Activated CD8-positive, alpha-beta memory T cell treated with anti-CD3 and anti-CD28 coated beads for 24 hours (primary cell): ENCODE measurements around the gene ADRA2B.

Source experiments
- DNase-seq: peaks from one replicate; pipeline ENCODE4 v3.0.0-alpha.2; 2020

The ADRA2B gene

GRCh38 chr2:96103187-96103601 lies 13.2 kb downstream of the ADRA2B start:
- peak; percentile 44 for DNase-seq

GRCh38 chr2:96102596-96103186 lies 13.7 kb downstream of the ADRA2B start:
- peak; percentile 42 for DNase-seq

GRCh38 chr2:96100893-96101304 lies 15.5 kb downstream of the ADRA2B start:
- DNase-seq = peak; percentile 38

GRCh38 chr2:96099861-96100798 lies 16.2 kb downstream of the ADRA2B start:
- DNase-seq = peak; percentile 52

GRCh38 chr2:96098900-96099590 lies 17.3 kb downstream of the ADRA2B start:
- DNase-seq = peak; percentile 51

GRCh38 chr2:96097951-96098823 lies 18.2 kb downstream of the ADRA2B start:
- peak; percentile 44 for DNase-seq

- DNase-seq = no peak
Observed at GRCh38 chr2:96097441-96097840, 18.9 kb downstream of the ADRA2B start.

GRCh38 chr2:96095116-96095636 lies 21.2 kb downstream of the ADRA2B start:
- no peak for DNase-seq

- DNase-seq = peak; percentile 30
Observed at GRCh38 chr2:96093528-96093927, 22.8 kb downstream of the ADRA2B start.

GRCh38 chr2:96092951-96093350 lies 23.4 kb downstream of the ADRA2B start:
- peak; percentile 30 for DNase-seq

GRCh38 chr2:96092573-96092877 lies 23.8 kb downstream of the ADRA2B start:
- no peak for DNase-seq

- DNase-seq = peak; percentile 46
Observed at GRCh38 chr2:96091711-96092572, 24.4 kb downstream of the ADRA2B start.

GRCh38 chr2:96091141-96091710 lies 25.1 kb downstream of the ADRA2B start:
- no peak for DNase-seq

GRCh38 chr2:96090196-96090926 lies 26.0 kb downstream of the ADRA2B start:
- DNase-seq = peak; percentile 30

- peak; percentile 24 for DNase-seq
Observed at GRCh38 chr2:96089356-96090195, 26.8 kb downstream of the ADRA2B start.

GRCh38 chr2:96088340-96089335 lies 27.7 kb downstream of the ADRA2B start:
- DNase-seq = peak; percentile 45

GRCh38 chr2:96087130-96087529 lies 29.2 kb downstream of the ADRA2B start:
- no peak for DNase-seq
